ENCODE measurements around the gene CSNK1G1.
"Not testable (repeated sequence)": the region's sequence is repeated elsewhere in the genome, so short reads cannot be mapped to it uniquely, and the experiment has no call there.

The CSNK1G1 gene

DNA sequence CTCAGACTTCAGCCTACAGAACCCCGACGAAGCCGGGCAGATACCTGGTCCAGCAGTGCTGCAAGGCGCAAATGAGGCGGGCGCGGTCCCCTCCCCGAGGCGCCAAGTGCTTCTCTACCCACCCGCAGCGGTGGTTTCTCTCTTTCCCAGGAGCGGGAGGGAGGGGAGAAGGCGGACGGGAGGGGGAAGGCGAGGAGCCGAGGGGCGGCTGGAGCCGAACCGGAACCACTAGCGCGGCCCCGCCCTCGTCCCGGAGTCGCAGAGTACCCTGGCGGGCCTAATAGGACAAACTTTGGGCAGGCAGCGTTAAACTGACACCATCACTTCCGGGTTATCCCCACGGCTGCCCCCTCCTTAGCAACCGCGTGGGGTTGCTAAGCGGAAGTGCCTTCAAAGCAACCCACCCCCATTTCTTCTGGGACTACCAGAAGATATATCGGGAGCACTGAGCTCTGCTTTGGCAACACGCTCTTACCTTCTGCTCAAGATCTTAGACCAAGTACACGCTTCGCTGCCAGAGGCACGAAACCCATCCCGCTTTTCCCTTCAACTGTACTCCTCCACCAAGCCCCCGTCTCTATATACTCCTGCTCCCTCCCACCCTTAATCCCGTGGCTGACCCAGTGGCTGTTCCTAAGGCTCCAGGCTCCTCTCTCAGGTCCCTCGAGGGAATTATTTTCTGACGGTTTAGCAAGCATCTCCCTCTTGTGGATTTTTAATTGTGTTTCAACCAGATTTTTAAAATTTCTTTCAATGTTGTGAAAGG lies at the start of gene CSNK1G1:
Gene CSNK1G1 (minus strand): TSS at position 230 of the 766 bp plus-strand sequence. CDS start 55,674 bp downstream, outside the sequence.
- H3K4me3 ChIP-seq (ENCODE audit: low read depth, low read length) = peak within 1 kb of the TSS; percentile 64
- TF ChIP-seq, protein P1, sequence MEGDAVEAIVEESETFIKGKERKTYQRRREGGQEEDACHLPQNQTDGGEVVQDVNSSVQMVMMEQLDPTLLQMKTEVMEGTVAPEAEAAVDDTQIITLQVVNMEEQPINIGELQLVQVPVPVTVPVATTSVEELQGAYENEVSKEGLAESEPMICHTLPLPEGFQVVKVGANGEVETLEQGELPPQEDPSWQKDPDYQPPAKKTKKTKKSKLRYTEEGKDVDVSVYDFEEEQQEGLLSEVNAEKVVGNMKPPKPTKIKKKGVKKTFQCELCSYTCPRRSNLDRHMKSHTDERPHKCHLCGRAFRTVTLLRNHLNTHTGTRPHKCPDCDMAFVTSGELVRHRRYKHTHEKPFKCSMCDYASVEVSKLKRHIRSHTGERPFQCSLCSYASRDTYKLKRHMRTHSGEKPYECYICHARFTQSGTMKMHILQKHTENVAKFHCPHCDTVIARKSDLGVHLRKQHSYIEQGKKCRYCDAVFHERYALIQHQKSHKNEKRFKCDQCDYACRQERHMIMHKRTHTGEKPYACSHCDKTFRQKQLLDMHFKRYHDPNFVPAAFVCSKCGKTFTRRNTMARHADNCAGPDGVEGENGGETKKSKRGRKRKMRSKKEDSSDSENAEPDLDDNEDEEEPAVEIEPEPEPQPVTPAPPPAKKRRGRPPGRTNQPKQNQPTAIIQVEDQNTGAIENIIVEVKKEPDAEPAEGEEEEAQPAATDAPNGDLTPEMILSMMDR (IDR thresholded peaks at IDR 0.05; ENCODE audit: insufficient read depth, low read depth, low read length, missing control alignments) = no peak
- peak; percentile 96 for DNase-seq (ENCODE audit: low read depth)

- H3K4me3 ChIP-seq (ENCODE audit: low read depth, low read length) = no peak overlapping the region
- TF ChIP-seq, protein P1 (IDR thresholded peaks at IDR 0.05; ENCODE audit: insufficient read depth, low read depth, low read length, missing control alignments) = no peak
- DNase-seq (ENCODE audit: low read depth) = no peak
These were observed 44.6 kb upstream of the CSNK1G1 start for GRCh38 chr15:64400583-64400982.

DNA sequence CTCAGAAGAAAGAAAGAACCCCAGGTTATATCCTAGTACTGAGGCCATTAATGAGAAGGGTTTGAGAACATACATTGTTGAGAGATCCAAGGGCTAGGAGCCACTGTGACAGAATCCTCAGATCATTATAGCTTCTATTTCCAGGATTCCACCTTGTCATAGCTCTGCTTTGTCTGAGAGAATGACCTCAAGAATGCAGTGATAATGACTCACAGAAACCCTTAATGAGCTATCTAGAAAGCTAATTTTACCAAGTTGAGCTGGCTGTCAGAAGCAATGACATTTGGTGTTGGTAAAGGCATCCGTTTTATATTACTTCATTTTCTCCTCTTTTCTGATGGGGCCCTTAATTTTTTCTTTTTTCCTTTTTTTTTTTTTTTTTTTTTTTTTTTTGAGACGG lies 42.6 kb upstream of the CSNK1G1 start:
- no peak overlapping the region for H3K4me3 ChIP-seq (ENCODE audit: low read depth, low read length)
- TF ChIP-seq, protein P1 (IDR thresholded peaks at IDR 0.05; ENCODE audit: insufficient read depth, low read depth, low read length, missing control alignments) = no peak
- DNase-seq (ENCODE audit: low read depth) = no peak

- TF ChIP-seq, protein P1 (IDR thresholded peaks at IDR 0.05; ENCODE audit: insufficient read depth, low read depth, low read length, missing control alignments) = no peak
- H3K4me3 ChIP-seq (ENCODE audit: low read depth, low read length) = no peak overlapping the region
- DNase-seq (ENCODE audit: low read depth) = no peak
These were observed 40.8 kb upstream of the CSNK1G1 start for GRCh38 chr15:64396789-64397188.

- not testable (repeated sequence) for DNase-seq (ENCODE audit: low read depth)
These were observed 36.5 kb upstream of the CSNK1G1 start for GRCh38 chr15:64392471-64392870.

GRCh38 chr15:64389036-64389435 lies 33.1 kb upstream of the CSNK1G1 start:
- DNase-seq (ENCODE audit: low read depth) = no peak
- no peak overlapping the region for H3K4me3 ChIP-seq (ENCODE audit: low read depth, low read length)
- TF ChIP-seq, protein P1 (IDR thresholded peaks at IDR 0.05; ENCODE audit: insufficient read depth, low read depth, low read length, missing control alignments) = no peak

More at GRCh38 chr15:64392471-64392870, 36.5 kb upstream of the CSNK1G1 start:
- H3K4me3 ChIP-seq (ENCODE audit: low read depth, low read length) = not testable (repeated sequence)

- DNase-seq (ENCODE audit: low read depth) = peak; percentile 99
- TF ChIP-seq, protein P1 (IDR thresholded peaks at IDR 0.05; ENCODE audit: insufficient read depth, low read depth, low read length, missing control alignments) = no peak
- H3K4me3 ChIP-seq (ENCODE audit: low read depth, low read length) = peak within 1 kb of the TSS; percentile 82
These were observed 31.7 kb upstream of the CSNK1G1 start, which contains the start of gene TRIP4 for GRCh38 chr15:64387562-64388168. Gene TRIP4, plus strand, starts transcription at chr15:64387836. Its CDS starts 28 bp downstream, at chr15:64387864.

Measured in GM12865 (cell line).